Hematopoietic multipotent progenitor cell treated with erythropoietin and hydrocortisone succinate and interleukin-3 and kit ligand, for 15 days (in vitro differentiated cells): ENCODE measurements around the gene BEND3.
"Not testable (repeated sequence)": the region's sequence is repeated elsewhere in the genome, so short reads cannot be mapped to it uniquely, and the experiment has no call there.

Source experiments
- DNase-seq: peaks from one replicate; pipeline ENCODE4 v3.0.0-alpha.2; 2015; ENCODE audit warnings: low spot score

The BEND3 gene

DNA sequence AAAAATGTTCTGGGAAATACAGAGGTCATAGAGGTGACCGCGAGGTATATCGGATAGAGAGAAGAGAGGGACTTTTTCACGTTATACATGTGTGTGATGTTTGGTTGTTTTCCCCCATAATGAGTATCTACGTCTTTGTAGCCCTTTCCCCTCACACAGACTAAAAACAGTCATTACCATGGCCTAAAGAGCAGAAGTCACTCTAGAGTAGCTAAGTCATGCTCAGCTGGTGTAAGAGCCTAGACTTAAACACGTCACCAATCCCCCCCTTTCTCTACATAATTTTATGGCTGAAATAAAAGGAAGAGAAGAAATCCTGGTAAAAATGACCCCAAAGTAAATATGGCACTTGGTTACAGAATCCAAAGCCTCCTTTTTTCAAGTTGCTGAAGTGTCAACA lies 6.0 kb upstream of the BEND3 start:
- DNase-seq: no peak

DNA sequence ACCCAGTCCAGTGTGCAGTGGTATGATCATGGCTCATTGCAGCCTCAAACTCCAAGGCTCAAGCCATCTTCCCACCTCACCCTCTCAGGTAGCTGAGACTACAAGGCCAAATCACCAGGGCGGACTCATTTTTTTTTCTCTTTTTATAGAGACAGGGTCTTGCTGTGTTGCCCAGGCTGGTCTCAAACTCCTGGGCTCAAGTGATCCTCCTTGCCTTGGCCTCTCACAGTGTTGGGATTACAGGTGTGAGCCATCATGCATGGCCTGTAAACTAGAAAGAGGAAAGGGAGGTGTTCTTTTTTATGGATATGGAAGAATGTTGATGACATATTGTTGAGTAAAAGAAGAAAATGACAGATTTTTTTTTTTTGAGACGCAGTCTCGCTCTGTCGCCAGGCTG lies 5.1 kb upstream of the BEND3 start:
- no peak for DNase-seq

DNA sequence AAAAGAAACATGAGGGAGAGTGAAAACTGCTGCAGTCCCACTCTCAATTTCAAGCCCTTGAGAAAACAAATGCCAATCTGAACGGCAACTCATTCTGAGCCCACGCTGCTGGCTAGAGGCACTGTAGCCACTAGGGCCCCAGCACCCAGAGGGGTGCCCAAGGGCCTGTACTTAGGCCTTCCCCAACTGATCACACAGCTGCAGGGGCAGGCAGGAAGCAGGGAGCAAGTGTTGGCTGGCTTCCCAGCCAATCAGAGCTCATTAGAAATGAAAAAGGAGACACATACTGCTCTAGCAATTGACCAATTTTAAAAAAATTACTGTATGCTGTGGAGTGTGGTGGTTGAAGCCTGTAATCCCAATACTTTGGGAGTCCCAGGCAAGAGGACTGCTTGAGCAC lies 3.7 kb upstream of the BEND3 start:
- DNase-seq: no peak

DNA sequence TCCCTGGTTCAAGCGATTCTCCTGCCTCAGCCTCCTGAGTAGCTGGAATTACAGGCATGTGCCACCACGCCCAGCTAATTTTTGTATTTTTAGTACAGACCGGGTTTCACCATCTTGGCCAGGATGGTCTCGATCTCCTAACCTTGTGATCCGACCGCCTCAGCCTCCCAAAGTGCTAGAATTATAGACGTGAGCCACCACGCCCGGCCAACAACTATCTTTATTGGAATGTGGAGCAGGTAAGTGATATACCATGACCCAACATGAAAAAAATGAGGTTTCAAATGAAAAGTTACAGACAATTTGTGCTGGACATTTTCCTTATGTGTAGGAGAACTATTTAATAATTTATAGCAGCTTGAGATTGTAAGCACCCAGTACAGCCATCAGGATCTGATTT lies 3.2 kb upstream of the BEND3 start:
- DNase-seq: not testable (repeated sequence)

DNA sequence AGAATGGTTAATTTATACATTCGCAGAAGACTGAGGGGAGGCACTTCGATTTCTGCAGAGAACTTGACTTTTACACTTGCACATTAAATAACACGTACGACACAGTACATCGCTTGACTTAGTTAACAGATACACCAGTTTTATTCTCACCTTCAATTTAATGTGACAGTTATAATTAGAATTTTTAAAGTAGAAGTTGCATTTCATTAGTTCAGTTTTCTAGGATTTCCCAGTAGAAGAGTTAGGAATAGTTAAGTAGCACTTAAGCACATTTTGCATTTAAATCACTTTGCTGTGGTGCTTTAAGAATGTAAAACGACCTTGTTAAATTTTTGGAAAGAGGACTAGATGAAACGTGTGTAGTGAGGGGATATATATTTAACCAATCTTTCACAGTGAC lies 1.6 kb upstream of the BEND3 start:
- DNase-seq: no peak

DNA sequence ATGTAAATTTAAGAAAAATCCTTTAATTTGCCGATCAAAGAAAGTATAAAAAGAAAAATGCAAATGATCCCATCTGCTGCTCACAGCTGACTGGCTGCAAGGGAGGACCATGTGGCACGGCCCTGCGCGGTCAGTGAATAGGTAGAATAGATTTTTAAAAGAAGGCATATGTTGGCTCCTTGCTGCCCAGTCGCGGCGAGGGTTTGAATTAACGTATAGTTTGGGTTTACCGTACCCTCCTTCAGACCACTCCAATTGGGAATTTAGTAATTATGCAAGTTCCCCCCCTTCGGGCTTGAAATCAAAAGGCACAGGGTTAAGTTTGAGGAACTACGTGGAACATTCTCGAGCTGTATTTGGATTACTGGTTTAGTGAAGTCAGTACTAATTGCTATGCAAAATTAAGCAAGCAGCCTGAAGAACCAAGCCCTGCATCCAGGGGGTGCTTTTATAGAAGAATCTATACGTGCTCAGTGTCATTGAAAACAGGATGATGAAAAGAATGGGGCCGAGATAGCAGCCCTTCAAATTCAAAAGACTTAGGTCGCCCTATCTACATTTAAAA lies 1.1 kb upstream of the BEND3 start:
- peak; percentile 8 for DNase-seq

DNA sequence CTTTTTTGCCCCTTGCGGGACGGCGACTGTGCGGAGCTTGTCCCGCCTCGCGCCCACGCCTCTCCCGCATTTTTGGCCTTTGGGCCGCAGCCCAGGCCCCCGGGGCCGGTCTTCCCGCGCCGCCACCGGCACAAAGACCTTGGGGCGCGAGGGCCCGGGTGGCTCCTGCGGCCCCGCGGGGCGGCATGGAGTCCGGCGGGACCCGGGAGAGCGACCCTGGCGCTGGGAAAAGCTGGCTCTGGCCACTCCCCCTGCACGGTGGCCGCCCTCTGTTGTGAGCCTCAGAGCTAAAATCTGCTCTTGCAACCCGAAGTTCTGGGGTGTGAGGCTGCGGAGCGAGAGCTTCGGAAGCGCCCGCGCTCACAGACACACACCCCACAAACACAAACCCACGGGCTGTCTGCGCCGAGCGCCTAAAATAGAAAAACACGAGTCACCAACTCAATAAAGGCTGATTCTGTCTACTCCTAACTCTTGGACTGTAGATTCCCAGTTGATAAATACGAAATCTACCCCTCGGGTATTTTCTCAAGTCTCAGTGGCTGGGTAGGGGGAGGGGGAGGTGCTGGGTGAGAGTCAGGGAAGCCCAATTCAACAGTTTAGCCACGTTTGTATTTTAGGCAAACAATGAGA lies 496 bp upstream of the BEND3 start:
- no peak for DNase-seq

DNA sequence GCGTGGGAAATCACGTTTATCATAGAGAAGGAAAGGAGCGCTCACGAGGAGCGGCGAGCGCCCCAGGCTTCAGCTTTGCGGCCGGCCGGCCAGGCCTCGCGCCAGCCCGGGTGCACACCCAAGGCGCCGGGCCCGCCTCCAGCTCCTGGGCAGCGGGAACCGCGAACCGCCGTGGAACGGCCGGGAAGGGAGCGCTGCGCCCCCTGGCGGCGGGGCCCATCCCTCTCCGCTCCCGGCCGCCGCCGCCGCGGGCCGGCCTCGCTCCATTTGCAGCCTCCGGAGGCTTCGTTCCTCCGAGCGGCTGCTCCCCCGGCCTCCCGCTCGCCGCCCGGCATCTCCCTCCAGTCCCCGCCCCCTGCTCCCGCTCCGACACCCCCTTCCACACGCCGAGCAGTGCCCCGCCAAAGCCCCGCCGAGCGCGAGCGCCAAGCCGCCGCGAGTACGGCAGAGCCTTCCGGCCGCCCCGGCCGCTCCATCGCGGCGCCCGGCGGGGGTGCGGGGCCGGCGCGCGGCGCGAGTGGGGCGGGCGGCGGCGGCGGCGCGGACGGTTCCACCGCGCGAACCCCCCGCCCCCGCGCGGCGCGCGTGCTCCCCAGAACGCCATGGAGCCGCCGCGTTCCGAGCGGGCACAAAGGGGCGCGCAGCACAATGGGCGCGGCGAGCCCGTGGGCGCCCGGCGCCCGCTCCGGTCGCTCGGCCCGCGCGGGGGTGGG lies 946 bp downstream of the BEND3 start:
- DNase-seq: peak; percentile 84

DNA sequence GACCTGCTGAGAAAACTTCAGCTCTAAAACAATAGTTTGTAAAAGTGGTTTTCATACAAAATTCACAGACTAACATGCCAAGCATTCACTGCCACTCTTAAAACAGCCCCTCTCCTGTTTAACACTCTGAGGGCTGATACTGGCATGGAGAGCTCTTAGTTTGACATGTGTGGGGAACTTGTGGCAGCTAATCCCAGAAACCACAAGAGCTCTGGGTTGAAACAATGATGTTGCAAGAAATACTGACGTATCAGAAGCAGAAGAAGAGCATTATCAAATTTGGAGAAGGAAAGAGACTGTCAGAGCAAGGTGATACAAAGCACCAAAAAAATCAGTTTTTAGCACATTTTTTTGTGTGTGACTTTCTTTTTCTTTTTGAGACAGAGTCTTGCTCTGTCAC lies 5.1 kb downstream of the BEND3 start:
- no peak for DNase-seq

DNA sequence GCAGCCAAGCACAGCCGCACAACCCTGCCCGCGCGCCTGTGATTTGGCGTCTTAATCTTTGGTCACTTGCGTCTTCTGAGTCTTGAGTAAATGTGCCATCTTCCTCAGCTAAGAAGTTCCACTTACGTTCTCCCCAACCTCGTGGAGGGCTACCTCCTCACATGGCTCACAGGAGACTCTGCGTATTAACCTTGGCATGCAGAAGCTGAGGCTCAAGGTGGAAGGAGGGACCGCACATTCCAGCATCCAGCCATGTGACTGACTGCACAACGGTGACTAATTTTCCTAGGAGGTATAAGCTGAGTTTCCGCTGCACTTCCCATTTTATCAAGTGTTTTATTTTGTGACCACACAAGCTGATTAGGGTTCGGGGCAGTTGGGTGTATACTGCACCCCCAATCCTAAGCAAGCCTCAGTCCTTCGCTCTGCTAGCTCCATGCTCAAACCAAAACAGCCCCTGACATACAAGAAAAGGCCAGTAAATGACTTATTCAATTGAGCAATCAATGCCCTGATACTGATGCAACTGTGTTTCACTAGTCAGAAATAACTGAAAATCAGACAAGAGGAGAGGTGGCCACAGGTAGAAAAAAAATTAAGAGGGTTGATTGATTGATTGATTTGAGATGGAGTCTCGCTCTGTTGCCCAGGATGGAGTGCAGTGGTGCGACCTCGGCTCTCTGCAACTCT lies 7.0 kb downstream of the BEND3 start:
- DNase-seq: no peak

DNA sequence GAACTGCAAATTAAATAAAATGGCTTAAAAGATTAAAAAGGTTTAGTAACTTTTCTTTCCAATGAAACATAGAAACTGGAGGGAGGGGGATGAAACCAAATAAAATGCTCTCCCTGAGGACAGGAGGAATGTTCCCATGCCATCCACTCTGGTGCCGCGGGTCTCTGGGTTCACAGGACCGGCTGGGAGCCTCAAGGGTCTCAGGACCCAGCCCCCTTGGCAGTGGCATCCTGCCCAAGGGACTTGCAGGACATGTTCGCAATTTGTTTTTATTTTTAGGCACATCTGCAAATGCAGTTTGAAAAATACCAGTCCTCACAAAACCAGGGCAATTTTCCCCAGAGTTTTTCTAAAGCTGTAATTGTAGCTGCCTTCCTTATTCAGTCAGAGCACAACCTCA lies 7.5 kb downstream of the BEND3 start:
- DNase-seq: no peak

DNA sequence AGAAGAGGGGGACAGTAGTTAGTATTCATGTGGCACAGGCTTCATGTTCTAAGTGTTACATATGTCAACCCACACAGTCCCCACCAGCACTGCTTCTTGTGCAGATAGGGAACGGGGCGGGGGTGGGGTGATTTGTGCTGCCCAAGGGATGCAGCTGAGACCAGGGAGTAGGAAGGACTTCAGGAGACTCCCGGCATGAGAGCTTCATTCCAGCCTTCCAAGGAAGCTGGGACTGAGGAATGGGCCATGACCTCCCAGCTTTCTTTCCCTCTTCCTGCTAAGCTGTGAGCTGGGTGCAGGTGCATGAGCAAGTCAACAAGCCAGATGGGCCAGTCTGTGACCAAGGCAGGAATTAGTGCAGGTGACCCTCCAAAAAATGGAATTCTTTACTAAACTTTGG lies 9.2 kb downstream of the BEND3 start:
- DNase-seq: no peak

DNA sequence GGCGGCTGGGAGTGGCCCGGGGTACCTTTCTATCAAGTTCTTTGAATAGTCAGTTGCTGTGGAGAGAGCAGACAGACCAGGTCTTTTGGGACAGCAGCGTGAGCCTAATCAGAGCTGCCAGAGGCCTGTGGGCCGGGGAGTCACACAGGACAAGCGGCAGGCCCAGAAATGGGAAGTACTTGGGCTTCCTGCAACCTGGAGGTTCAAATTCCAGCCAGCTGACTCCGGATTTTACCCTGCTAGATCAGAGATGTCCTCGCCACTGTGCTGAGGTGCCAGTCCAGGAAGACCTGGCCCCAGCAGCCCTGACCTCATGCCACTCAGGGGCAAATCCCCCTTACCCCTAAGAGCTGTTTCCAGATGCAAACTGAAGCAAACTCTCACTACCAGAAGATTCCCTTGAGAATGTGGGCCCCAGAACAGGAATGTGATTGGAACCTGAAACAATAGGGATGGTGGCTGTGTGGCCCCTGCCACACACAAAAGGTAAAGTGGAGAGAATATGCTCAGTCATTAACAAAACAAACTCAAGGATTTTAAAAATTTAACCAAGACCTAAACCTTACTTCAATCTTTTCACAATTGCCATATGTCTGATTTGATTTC lies 9.7 kb downstream of the BEND3 start:
- DNase-seq: no peak

DNA sequence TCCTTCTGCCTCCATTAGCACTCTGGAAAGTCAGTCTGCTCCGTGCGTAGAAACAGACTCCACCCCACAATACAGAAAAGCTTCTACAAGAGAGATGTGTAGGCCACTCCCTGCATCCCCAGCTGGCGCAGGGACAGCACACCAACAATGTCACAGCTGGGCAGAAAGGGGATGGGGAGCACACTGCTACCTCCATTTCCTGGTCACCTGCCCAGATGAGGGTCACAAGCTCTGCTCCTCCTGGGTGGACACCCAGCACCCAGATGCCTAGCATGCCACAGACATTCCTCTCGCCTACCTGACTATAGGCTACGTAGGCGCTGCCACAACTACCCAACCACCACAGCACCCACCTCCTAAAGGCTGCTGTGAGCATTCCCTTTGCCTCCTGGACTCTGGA lies 12.2 kb downstream of the BEND3 start:
- no peak for DNase-seq

DNA sequence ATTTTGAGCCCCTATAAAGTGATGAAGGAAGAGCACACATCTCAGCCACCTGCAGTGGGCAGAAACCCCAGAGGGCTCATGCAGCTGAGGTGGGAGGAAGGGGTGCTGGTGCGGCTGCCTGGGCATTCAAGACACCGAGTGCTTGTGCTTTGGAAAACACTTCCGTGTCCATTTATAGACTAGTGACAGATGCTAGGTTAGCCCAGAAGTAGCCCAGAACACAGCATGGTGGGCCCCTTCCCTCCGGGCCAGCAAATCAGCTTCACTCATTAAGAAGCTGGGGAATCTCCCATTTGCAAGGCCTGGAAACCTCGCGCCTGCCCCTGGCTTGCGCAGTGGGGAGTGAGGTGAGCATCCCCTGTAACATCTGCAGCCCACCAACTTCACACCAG lies 12.9 kb downstream of the BEND3 start:
- DNase-seq: no peak

DNA sequence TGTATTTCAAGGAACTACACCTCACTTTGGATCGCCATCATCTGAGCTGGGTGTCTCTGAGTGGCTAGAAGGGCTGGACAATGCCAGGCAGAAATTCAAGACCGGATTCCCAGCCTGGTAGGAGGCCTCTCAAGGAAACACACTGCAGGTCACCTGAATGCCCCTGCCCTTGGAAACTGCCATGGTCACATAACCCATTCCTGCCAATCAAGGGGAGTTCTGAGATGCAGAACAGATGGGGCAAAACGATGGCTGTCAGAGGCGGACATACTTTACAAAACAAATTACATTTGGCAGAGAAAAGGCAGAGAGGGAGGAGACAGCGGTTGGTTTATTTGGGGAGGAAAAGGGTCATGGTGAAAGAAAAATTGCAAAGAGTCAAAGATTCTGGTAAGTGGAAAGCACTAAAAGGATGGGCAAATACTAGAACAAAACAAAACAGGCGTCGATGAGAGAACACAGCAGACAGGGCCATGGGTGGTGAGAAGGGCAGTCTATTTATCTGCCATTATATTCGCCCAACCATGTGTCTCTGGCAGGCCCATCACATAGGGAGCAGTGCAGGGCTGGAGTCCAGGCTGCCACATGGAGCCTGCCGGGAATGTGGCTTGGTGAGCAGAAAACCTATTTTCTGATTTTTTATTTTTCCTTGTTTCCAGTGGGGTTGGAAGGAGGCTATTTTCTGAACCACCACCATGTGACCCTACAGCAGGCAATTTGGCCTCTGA lies 13.5 kb downstream of the BEND3 start:
- DNase-seq: no peak

DNA sequence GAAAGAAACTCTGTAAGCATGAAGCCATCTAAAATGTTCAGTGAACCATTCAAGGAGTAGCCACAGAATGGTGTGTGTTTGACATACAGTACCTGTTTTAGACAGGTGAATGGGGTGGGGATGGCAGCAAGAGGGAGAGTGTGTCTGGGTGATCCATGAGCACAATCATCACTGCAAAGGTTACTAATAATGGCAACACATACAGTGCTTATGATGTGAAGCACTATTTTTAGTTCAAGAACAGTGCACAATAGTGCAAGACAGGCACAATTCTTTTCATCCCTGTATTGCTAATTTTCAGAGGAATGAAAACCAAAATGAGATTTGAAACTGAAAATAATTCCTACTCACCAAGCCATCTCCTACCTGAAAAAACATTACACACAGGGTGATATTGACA lies 14.1 kb downstream of the BEND3 start:
- no peak for DNase-seq

DNA sequence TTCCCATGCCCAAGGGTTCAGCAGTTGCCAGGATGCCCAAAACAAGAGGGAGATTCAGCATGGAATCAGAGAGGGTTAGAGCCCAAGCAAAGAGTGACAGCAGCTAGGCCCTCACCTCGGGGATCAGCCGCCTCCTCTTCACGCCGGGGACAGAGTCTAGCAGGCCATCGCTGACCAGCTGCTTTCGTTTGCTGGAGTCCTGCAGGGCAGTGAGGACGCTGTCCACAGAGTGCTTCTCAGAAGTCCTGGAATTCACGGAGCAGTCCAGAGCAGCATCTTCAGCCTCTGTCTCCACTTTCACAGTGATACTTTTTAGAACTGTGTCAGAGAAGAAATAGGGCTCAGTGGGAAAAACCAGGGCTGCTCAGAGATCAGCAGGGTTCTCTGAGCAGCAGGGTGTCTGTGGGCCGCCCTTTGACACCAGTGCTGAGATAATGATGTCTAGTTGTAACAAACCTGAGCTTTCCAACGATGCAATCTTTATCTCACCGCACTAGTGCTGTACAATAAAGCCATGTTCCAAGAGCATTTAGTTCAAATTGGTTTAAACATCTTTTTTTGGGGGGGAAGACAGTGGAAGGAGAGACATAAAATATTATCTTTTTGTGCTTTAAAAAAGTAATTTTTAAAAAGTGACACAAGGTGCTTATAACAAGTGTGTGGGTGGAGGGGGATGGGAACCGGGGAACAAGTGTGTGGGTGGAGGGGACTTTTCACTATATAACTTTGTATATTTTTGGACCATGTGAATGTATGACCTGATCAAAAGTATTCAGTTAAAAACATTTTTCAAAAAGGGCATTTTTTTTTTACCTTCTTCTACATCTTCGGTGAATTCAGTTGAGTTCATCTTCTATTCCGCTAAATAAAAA lies 16.6 kb downstream of the BEND3 start:
- no peak for DNase-seq

DNA sequence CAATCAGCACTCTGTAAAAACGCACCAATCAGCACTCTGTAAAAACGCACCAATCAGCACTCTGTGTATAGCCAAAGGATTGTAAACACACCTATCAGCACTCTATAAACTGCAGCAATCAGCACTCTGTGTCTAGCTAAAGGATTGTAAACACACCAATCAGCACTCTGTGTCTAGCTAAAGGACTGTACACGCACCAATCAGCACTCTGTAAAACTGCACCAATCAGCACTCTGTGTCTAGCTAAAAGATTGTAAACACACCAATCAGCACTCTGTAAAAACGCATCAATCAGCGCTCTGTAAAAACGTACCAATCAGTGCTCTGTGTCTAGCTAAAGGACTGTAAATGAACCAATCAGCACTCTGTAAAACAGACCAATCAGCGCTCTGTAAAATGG lies 30.9 kb downstream of the BEND3 start:
- DNase-seq: not testable (repeated sequence)

DNA sequence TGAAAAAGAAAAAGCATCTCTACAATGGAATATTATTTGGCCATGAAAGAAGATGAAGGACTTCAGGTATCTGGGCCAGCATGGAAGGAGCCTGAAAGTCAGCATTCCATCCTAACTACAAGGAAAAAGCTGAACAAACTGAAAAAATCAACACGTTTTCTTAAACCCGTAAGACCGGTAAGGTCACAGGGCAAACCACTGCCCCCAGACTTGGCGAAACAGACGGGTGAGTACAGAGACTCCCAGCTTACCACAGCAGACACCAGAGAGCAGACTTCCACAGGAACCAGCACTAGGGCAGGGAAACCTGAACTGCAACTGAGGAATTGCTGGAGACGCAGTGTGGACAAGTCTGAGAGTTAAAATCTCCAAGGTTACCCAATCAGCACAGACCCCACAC lies 31.4 kb downstream of the BEND3 start:
- no peak for DNase-seq
